Ascending aorta (tissue), 2 donors: Measurements from ENCODE around the gene TMEM52B. TPM values are rescaled to one million over a fixed set of nuclear protein-coding genes. Genes with fewer than 3 reads are reported as not detected.

Experiments
- DNase-seq, 2 donors: peaks; one replicate each; pipeline ENCODE4 v3.0.0-alpha.2; 2019; ENCODE audit warnings: low spot score in 2 of 2
- H3K27ac ChIP-seq, 2 donors: fragments of 200-600 bp; sonication (generic); one replicate each; pipeline ENCODE4 v1.5.1; 2016 to 2017; ENCODE audit warnings: mild to moderate bottlenecking in 1 of 2
- H3K27me3 ChIP-seq: fragments of 200-600 bp; sonication (generic); one replicate; pipeline ENCODE4 v1.5.1; 2017
- H3K36me3 ChIP-seq, 2 donors: fragments of 200-600 bp; sonication (generic); one replicate each; pipeline ENCODE4 v1.5.1; 2016
- H3K4me1 ChIP-seq, 2 donors: fragments of 200-600 bp; sonication (generic); one replicate each; pipeline ENCODE4 v1.5.1; 2016 to 2017; ENCODE audit warnings: mild to moderate bottlenecking in 1 of 2
- H3K4me3 ChIP-seq, 2 donors: fragments of 200-600 bp; sonication (generic); one replicate each; pipeline ENCODE4 v1.5.1; 2016 to 2017; ENCODE audit warnings: mild to moderate bottlenecking in 1 of 2
- H3K9me3 ChIP-seq, 2 donors: fragments of 200-600 bp; sonication (generic); one replicate each; pipeline ENCODE4 v1.5.1; 2016
- CTCF ChIP-seq, 3 experiments: fragments of 200-600 bp in 2 of 3; fragments of 450-650 bp in 1 of 3; sonication (generic) in 2 of 3; IDR thresholded peaks; one replicate each; pipeline ENCODE4 v1.5.1; 2016 to 2019; ENCODE audit warnings: antibody characterized with exemption in 3 of 3, mild to moderate bottlenecking in 1 of 3, moderate library complexity in 1 of 3
- intact Hi-C: fragments of 100-400 bp; cut with DNase I; formaldehyde crosslinking; loops from one replicate; pipeline ENCODE4 v1.15.1; 2023
- total RNA-seq: library from RNA; depleted of rRNA; stranded (reverse); fragments of >200 nt; gene quantifications from one replicate; pipeline ENCODE4 v1.1.0, GENCODE V29; 2016

TMEM52B gene
- total RNA-seq, 1 donor from 2014 or later: not detected

- no peak overlapping the region for H3K4me3 ChIP-seq
- no peak for TF ChIP-seq CTCF (IDR thresholded peaks at IDR 0.05)
- intact Hi-C loops: no loop called here
- no peaks in the 10 kb centered on the region for H3K4me1 ChIP-seq
- H3K27ac ChIP-seq: no peak overlapping the region
- H3K27me3 ChIP-seq: no peaks in the 10 kb centered on the region
- H3K9me3 ChIP-seq: no peaks in the 10 kb centered on the region
- H3K36me3 ChIP-seq: no peaks in the 10 kb centered on the region
- no peak for DNase-seq
These were observed 59.7 kb downstream of the TMEM52B start for GRCh38 chr12:10238526-10238925.

GRCh38 chr12:10241290-10241689 lies 62.5 kb downstream of the TMEM52B start:
- H3K36me3 ChIP-seq: no peaks in the 10 kb centered on the region
- H3K9me3 ChIP-seq: no peaks in the 10 kb centered on the region
- no peaks in the 10 kb centered on the region for H3K27me3 ChIP-seq
- TF ChIP-seq CTCF (IDR thresholded peaks at IDR 0.05): no peak
- no peaks in the 10 kb centered on the region for H3K4me1 ChIP-seq
- H3K27ac ChIP-seq: no peak overlapping the region
- intact Hi-C loops: no loop called here
- no peak for DNase-seq
- no peak overlapping the region for H3K4me3 ChIP-seq

Other genes starting within 250 kb of the TMEM52B start
- gene CLEC2A, start 246.7 kb upstream of the TMEM52B start, total RNA-seq: not detected
- gene CLEC12A, start 207.6 kb upstream of the TMEM52B start, total RNA-seq: not detected
- gene CLEC1B, start 179.9 kb upstream of the TMEM52B start, total RNA-seq: not detected
- gene CLEC12B, start 168.4 kb upstream of the TMEM52B start, total RNA-seq: not detected
- gene CLEC9A, start 148.3 kb upstream of the TMEM52B start, total RNA-seq: not detected
- 13.2 TPM for gene CLEC1A, start 80.0 kb upstream of the TMEM52B start, total RNA-seq
- 6.0 TPM for gene CLEC7A, start 48.8 kb upstream of the TMEM52B start, total RNA-seq
- gene OLR1, start 6.9 kb upstream of the TMEM52B start, total RNA-seq: 2.1 TPM
- gene GABARAPL1, start 33.8 kb downstream of the TMEM52B start, total RNA-seq: 239 TPM
- 0.11 TPM for gene KLRD1, start 128.8 kb downstream of the TMEM52B start, total RNA-seq
- not detected for gene KLRK1, start 211.0 kb downstream of the TMEM52B start, total RNA-seq
- gene KLRC4, start 230.7 kb downstream of the TMEM52B start, total RNA-seq: not detected
- not detected for gene KLRC3, start 241.6 kb downstream of the TMEM52B start, total RNA-seq